ENCODE measurements around the gene ZNF341. TPM values are rescaled to one million over a fixed set of nuclear protein-coding genes. Genes with fewer than 3 reads are reported as not detected.

Gene ZNF341
- total and polyA plus RNA-seq, 9 of the 15 experiments (the other 6 are each of a cell fraction or from before 2014, with no cell fraction given) = 0.08 to 2.6 (median 1.0) TPM

DNA sequence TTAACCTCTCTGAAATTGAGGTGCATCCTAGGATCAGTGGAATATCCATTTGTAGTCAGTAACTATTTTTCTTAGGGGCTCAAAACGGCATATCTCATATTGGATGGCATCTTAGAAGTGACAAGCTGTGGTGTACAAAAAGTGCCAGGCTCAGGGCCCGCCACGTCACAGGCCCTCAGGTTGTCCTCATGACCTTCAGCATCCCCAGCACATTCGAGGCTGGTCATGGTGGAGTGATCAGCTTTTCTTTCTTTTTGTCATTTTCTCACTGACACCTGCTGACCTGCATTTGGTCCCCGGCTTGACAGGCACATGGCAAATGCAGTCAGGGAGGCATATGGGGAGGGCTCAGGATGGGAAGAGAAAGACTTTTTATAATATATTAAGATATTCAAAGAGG is 38.5 kb upstream of the ZNF341 start:
- DNase-seq (ENCODE audit: extremely low read depth in 1 of 4, low spot score in 3 of 4) (no peak), ATAC-seq (no peak), FAIRE-seq (no peak)
- intact Hi-C loops (cut with micrococcal nuclease) = no loop called here
- Histone ChIP-seq H3K9ac (ENCODE audit: insufficient read depth in 1 of 2, low read depth in 2 of 2, low read length in 2 of 2) (no peak overlapping the region), H3K4me2 (ENCODE audit: insufficient read depth, low read length) (no peak overlapping the region), H3K27ac (ENCODE audit: extremely low read depth, low read depth, low read length) (no peak overlapping the region), H3K79me2 (ENCODE audit: control insufficient read depth, insufficient read depth, low read length) (no peaks in the 10 kb centered on the region), H4K20me1 (replicated peaks; ENCODE audit: control insufficient read depth, insufficient read depth, low read length) (no peaks in the 10 kb centered on the region), H3K9me1 (ENCODE audit: control insufficient read depth, insufficient read depth, low read length) (no peaks in the 10 kb centered on the region), H3K4me1 (replicated peaks in 1 of 2; ENCODE audit: control insufficient read depth in 2 of 2, insufficient read depth in 2 of 2, low read length in 2 of 2) (peaks cover 19 to 21% of the 10 kb centered on the region in 2 experiments), H3K4me3 (no peak overlapping the region), H3K36me3 (ENCODE audit: control insufficient read depth, insufficient read depth, low read length) (no peaks in the 10 kb centered on the region), H3K27me3 (ENCODE audit: control insufficient read depth in 2 of 2, insufficient read depth in 2 of 2, low read length in 2 of 2) (no peaks in the 10 kb centered on the region), H3K9me3 (replicated peaks; ENCODE audit: control insufficient read depth, insufficient read depth, low read depth, low read length) (no peaks in the 10 kb centered on the region), H2AFZ (ENCODE audit: low read depth, low read length) (no peak overlapping the region)
- POLR2A ChIA-PET = interaction anchor here (0.5 kb wide), 1 partner anchor 28 kb away, joined by 5 read pairs; no protein-coding TSS in a partner anchor
- in situ Hi-C loops (cut with MboI) = no loop called here
- CTCF ChIA-PET (ENCODE audit: low intra/inter-chr PET ratio) = no interaction called here
- WGBS (ENCODE audit: insufficient coverage, low coverage, missing lambda C conversion rate) = 59% methylated on average over 5 of the region's 5 CpGs
- no TSS peak for BruUV-seq (replicated peaks)
- TF ChIP-seq ZNF384 (IDR thresholded peaks at IDR 0.05; ENCODE audit: low read depth, low read length) = no peak
- TF ChIP-seq, protein P1, sequence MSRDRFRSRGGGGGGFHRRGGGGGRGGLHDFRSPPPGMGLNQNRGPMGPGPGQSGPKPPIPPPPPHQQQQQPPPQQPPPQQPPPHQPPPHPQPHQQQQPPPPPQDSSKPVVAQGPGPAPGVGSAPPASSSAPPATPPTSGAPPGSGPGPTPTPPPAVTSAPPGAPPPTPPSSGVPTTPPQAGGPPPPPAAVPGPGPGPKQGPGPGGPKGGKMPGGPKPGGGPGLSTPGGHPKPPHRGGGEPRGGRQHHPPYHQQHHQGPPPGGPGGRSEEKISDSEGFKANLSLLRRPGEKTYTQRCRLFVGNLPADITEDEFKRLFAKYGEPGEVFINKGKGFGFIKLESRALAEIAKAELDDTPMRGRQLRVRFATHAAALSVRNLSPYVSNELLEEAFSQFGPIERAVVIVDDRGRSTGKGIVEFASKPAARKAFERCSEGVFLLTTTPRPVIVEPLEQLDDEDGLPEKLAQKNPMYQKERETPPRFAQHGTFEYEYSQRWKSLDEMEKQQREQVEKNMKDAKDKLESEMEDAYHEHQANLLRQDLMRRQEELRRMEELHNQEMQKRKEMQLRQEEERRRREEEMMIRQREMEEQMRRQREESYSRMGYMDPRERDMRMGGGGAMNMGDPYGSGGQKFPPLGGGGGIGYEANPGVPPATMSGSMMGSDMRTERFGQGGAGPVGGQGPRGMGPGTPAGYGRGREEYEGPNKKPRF (IDR thresholded peaks at IDR 0.05; ENCODE audit: low read depth, low read length) = no peak
- TF ChIP-seq, protein P2, sequence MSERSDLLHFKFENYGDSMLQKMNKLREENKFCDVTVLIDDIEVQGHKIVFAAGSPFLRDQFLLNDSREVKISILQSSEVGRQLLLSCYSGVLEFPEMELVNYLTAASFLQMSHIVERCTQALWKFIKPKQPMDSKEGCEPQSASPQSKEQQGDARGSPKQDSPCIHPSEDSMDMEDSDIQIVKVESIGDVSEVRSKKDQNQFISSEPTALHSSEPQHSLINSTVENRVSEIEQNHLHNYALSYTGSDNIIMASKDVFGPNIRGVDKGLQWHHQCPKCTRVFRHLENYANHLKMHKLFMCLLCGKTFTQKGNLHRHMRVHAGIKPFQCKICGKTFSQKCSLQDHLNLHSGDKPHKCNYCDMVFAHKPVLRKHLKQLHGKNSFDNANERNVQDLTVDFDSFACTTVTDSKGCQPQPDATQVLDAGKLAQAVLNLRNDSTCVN (CRISPR knock-in tag; IDR thresholded peaks at IDR 0.05) = no peak

All from K562 (cell line).